Globus pallidus (tissue), 1 donor: ENCODE data around the gene BET1L.
A peak's percentile ranks its signal among the peaks of the same experiment; 100 is the strongest.
"Not testable (repeated sequence)": the region's sequence is repeated elsewhere in the genome, so short reads cannot be mapped to it uniquely, and the experiment has no call there.

Experiments
- DNase-seq: peaks from one replicate; pipeline ENCODE4 v3.0.0-alpha.2; 2015; ENCODE audit warnings: low spot score

The BET1L gene, protein sequence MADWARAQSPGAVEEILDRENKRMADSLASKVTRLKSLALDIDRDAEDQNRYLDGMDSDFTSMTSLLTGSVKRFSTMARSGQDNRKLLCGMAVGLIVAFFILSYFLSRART

DNA sequence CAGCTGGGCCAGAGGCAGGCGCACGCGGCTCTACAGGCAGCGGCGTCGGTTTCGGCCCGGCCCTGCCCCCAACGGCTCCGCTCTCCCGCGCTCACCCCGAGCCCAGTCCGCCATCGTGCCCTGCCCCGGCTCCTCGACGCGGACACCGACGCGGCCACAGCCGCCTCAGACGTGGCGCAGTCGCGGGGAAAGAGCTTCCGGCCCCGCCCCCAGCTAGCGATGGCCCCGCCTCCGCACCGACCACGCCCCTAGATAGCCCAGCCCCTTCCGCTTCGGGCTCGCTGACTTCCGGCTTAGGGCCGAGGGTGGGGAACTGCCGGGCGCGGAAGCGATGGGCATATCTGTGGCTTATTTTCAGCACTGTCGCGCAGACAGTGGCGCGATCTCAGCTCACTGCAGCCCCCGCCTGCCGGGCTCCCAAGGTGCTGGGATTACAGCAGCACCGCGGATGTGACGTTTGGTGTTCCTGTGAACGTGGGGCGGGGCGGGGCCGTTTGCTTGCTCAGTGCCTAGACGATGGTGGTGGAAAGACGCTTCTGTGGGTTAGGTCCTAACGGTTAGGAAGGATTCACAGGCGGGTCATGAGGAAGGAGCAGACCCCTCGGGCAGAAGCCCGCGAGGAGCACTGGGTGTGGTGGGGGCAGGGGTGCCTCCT is at the start of gene BET1L, which contains the start of gene RIC8A:
BET1L (minus strand) TSS at position 192 of the 655 bp plus-strand sequence; CDS start at position 114, 78 bp downstream.
RIC8A (plus strand) TSS at position 501 of the 655 bp plus-strand sequence. CDS start 1,147 bp downstream, outside the sequence.
- peak; percentile 97 for DNase-seq

DNA sequence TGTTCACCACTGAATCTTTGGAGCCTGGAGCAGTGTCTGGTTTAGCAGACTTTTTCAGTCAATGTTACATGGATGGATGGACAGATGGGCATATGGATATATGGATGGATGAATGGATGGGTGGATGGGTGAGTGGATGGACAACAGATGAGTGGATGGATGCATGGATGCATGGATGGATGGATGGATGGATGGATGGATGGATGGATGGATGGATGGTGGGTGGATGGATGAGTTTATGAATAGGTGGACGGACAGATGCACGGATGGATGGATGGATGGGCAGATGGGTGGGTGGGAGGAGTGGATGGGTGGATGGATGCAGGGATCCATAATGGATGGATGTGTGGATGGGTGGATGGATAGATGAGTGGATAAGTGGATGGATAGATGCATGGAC is 48.6 kb upstream of the BET1L start:
- no peak for DNase-seq

DNA sequence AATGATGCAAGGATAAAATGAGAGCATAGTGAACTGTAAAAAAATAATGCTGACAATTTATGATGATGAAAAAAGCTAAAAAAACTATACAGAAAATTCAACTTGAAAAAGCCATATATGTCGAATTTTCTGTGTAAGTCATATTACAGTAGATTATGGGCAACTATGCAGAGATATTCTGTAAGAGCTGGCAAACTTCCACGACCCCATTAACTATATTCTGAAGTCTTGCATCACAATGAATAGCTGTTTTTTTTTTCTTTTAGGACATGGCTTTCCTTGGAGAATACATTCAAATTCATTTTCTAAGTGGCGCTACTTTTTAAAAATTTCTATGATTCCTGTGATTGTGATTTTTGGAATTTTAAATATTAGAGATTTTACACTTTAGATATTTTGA is 48.0 kb upstream of the BET1L start:
- DNase-seq = no peak

DNA sequence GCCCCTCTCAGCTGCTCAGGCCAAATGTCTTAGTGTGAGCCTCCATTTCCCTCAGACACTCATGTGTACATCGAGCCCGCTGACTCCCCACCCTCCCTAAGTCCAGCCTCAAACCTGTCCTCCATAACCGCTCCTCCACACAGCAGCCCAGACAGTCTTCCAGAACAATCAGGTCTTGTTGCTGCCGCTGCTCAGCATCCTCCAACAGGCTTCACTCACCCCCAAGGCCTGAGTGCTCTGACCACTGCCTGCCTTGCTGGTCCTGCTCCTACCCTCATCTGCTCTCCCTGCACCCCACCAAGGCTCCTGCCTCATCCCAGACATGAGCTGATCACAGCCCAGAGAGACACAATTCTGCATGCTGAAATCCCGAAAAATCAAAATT is 46.7 kb upstream of the BET1L start:
- no peak for DNase-seq

DNA sequence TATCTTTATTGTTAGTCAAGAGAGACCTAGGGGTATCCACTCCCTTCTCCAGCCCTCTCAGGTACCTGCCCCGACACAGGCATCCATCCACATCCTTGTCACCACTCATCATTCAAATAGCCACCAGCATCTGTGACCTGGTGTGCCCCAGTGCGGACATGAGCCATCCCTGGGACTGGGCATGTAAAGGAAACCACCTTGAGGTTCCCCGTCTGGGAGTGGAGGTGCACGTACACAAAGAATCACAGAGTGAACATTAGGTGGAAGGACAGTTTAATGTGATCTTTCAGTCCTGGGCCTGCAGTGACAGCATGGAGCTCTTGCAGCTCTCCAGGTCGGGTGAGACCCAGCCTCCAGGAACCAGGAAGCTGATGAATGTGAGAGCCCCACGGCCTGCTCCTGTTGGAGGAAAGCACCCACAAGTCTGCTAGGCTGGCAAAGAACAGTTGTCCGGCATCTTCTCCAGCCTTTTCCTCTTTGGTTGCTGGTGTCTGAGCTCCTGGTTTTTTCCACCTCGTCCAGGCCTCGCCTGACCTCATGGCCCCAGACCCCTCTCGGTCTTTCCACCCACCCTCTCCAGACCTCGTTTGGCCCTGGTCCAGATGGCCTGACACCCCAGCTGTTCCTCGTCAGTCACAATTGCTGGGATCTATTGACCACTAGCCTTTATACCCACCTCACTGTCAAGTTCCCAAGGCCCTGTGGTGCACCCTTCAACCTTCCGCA is 46.1 kb upstream of the BET1L start:
- DNase-seq = no peak

DNA sequence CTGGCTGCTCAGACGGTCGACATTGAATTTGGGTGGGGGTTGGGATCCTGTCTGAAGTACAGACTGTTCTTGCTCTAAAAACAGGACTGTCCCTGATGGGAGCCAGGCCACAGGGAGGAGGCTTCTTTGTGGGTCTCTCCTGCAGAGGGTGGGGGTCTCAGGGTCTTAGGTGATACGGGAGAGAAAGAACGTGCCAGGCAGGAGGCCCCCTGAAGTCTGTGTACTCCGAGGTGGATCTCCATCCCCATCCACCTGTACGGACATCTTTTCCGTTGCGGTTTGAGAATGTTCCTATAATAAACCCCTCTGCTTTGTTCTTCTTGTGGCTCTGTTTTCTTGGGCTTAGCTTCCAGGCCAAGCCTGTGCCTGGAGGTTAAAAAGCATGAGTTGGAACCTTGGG is 45.5 kb upstream of the BET1L start:
- DNase-seq = no peak

DNA sequence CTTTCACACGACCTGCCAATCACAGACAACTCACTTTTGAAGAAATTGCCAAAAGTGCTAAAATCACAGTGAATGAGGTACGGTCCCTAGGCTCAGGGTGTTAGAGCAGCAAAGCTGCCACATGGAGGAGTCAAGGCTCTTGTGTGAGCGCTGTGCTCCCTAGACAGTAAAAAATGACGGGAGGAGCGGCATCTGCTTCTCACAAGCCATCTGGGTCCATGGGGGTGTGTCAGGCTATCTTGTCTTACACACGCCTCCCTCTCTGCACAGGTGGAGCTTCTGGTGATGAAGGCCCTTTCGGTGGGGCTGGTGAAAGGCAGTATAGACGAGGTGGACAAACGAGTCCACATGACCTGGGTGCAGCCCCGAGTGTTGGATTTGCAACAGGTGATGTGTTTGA is 44.4 kb upstream of the BET1L start:
- no peak for DNase-seq

DNA sequence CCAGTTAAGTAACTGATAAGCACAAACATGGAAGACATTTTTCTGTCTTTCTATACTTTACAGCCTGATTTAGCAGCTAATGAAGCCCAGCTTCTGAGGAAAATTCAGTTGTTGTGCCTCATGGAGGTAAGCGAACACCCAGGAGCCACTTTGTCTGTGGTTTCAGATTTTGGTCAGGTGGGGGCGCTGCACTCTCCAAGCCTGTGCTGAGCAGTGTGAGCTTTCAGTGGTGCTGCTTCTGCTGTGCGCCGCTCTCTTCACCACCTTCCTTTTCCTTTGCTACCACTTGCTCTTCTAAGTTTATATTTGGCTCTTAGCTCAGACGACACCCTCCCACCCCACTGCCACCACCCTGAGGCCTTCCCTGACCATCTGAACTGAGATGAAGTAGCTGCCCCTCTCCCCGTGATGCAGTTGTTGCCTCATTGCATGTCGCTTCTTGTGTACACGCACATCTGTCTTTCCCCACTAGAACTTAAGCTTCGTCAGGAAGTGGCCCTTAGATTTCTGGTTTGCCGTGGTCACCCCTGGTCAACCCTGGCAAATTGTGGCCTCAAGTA is 43.6 kb upstream of the BET1L start:
- no peak for DNase-seq

DNA sequence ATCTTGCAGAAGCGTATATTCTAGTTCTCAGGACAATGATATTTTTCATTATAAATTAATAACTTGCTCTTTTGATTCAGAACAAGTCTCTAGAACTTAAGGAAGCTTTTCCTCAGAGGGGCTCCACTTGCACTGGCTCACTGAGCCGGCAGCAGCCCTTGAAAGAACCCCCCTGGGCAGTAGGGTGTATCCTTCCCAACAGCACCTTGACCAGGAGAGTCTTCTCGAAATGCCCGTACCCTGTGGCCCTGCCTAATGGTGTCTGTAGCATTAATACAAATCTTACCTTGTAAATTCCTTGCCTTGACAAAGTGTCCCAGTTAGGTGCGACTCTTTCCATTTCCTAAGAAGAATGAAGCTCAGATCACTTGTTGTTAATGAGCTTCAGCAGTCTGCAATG is 43.1 kb upstream of the BET1L start:
- no peak for DNase-seq

DNA sequence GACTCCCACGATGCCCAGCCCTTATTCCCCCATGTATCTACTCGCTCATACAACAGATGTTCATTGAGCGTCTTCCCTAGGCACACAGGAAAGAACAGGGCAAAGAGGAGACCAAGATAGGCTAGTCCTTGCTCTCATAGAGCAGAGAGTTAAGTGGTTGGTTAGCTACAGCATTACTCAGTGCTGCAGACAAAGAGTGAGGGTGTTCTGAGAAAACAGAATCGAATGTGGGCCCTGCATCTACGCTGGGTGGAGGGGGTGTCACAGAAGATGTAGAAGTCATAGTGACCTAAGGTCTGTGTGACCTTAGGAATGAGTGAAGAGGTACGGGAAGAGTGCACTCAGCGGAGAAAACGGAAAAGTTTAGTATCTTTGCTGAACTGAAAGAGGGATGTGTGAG is 41.9 kb upstream of the BET1L start:
- DNase-seq = no peak

DNA sequence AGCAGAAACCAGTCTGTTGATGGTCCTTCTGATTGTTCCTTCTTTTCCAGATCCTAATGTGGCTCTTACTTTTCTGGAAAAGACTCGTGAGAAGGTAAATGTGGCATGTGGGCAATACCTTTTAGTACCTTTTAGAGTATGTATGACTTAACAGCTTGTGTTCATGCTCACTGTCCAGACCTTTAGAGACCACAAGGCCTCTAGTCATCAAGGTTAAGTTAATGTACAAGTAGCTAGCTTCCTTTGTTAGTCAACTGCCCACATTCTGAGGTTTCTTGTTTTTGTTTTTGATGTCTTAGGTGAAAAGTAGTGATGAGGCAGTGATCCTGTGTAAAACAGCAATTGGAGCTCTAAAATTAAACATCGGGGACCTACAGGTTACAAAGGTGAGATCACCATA is 37.2 kb upstream of the BET1L start:
- DNase-seq = no peak

DNA sequence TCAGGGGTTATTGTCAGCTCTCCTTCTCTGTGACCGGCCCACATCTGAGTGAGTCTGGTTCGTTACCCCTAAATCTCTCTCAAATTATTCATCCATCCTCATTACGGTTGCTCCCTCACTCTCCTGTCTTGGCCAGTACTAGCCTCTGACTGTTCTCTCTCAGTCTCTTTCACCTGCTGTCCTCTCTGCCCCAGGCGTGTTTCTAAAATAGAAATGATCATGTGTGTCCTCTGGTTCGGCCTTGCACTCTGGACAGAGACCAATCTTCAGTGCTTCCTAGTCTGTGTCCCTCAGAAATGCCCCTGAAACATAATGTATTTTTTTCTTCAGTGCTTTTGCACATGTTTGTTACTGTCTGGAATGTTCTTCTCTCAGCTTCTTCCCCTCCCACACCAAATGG is 34.4 kb upstream of the BET1L start:
- no peak for DNase-seq

DNA sequence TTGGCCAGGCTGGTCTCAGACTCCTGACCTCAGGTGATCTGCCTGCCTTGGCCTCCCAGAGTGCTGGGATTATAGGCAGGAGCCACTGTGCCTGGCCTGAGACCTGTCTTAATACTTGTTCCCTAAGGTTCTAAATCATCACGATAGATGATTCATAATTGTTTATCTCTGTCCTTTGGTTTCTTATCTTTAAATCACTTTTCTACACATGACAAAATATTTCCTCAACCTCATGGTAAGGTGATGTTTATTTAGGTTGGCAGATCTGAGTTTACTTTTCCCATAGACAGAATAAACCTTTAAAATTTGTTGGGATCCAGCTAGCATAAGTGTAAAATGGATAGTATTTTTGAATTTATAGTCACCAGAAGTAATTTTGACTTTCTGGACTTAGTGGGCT is 33.1 kb upstream of the BET1L start:
- no peak for DNase-seq

DNA sequence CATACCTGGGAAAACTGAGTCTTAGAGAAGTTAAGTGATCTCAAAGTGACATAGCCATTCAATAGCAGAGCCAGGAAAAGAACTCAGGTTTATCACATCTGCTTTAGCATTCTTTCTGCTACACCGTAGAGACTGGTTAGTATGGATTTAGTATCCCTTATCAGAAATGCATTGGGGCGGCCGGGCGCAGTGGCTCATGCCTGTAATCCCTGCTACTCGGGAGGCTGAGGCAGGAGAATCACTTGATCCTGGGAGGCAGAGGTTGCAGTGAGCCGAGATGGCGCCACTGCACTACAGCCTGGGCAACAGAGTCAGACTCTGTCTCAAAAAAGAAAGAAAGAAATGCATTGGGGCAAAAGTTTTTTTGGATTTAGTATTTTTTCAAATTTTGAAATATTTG is 31.1 kb upstream of the BET1L start:
- not testable (repeated sequence) for DNase-seq

DNA sequence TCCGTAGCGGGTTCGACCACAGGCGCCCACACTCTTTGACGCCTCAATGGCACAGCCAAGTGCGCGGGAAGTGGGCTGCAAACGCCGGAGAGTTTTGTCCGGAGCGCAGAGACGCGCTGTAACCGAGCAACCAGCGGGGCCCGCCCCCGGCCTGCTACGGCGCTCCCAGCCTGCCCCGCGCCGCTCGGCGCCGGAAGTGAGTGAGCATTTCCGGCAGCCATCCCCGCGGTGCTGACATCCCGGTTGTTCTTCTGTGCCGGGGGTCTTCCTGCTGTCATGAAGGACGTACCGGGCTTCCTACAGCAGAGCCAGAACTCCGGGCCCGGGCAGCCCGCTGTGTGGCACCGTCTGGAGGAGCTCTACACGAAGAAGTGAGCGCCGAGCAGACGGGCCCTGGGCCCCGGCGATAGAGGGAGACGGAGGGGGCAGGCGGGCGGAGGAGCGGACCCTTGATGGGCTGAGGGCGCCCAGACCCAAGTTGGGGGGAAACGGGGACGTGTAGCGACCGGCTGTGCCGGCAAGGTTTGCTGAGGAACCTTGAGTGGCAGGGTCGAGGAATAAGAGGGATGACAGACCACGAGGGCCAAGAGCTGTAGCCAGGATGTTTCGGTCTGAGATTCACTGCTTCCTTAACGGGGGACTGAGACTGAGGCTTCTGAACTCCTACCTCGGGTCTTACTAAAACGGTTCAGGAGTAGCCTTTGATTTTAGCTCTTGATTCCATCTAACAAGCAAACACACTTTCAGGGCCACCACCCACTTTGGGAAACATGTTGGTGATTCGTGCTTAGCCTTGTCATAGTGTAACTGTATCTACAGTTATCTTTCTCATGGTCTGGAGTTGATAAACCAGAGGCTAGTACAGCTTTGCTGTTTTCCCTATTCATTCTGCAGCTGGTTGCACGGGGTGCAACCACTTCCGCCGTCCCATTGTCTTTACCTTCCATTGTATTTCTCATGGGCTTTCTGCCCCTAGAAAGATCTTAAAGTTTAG is 29.9 kb upstream of the BET1L start, which contains the start of gene PSMD13:
PSMD13 (plus strand) TSS at position 203 of the 994 bp plus-strand sequence; CDS start at position 277, 74 bp downstream.
- DNase-seq = peak; percentile 79

DNA sequence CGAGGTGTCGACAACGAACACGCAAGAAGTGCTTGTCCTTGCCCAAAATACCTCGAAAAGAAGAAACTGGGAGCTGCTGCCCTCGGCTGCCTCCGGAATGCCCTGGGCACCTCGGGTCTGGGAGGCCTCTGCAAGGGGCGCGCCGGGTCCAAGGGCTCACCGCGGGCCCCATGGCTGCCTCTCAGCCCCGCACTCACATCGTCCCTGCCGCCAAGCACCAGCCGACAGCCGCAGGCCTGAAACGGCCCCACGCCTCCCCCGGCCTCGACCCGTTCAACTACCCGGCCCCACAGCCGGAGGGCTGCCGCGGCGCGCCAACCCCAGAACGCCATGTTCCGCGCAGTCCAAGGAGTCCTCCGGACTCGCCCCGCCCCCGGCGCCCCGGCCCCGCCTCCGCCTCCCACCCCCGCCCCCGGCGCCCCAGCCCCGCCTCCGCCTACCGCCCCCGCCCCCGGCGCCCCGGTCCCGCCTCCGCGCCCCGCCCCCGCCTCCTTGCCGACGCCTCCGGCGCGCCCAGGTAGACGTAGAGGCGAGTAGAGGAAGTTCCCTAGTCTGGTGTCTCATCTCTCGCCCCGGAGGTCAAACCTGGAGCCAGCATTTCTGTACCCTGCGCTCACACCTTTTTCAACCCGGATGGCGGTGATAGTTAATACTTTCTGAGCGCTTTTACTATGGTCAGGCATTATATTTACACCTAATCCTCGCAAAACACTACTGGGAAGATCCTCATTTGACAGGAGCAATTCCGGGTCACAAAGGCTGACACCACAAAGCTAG is 29.0 kb upstream of the BET1L start, which contains the start of gene SIRT3:
SIRT3 (minus strand) TSS at position 346 of the 777 bp plus-strand sequence; CDS start at position 332, 14 bp downstream.
- DNase-seq = peak; percentile 67

DNA sequence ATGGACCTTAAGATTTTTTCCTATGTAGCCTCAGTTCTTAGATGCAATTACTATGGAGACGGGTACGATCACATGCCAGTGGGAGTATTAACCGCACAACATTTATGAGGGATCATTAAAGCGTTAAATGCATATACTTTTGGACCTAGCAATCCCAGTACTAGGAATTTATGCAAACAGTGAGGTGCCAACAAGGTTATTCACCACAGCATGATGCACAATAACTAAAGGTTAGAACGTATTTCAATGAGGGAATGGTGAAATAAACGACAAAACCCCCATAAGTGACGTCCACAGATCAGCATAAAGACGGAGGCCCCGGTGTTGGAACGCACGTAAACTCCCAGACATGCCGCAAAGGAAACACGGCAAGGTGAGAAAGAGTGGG is 28.4 kb upstream of the BET1L start:
- DNase-seq = no peak

DNA sequence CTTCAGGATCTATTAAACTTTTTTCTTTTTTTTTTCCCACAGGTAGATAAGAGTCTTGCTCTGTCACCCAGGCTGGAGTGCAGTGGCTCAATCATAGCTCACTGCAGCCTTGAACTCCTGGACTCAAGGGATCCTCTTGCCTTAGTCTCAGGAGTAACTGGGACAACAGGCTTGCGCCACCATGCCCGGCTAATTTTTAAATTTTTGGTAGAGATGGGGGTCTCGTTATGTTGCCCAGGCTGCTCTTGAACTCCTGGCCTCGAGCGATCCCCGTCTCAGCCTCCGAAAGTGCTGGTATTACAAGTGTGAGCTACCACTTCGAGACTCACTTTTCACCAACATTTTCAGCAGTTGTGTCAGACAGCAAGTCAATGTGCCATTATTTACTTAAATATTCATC is 28.0 kb upstream of the BET1L start:
- no peak for DNase-seq

DNA sequence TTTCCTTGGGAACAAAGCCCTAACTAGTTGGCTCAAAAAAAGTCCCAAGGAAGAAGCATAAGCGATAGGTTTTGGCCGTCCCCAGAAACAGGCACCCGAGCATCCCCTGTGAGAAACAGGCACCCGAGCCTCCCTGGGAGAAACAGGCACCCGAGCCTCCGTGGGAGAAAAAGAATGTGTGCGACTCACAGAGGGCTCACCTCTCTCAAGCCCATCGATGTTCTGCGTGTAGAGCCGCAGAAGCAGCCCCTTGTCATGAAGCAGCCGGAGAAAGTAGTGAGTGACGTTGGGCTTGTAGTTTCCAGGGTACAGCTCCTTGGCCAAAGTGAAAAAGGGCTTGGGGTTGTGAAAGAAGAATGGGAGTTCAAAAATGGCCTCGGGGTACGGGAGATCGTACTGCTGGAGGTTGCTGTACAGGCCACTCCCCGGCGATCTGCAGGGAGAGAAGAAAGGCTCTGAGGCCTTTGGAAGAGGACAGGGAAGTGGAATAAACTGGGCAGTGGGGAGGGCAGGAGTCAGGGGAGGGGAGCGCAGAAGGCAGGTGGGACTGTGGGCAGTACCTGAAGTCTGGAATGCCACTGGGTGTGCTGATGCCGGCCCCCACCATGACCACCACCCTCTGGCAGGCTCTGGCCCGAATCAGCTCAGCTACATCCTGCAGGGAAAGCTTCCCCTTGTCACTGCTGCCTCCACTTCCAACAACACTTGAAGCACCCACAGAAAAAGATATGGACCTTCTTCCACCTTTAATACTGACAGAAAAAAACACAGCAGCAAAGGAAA is 25.8 kb upstream of the BET1L start:
- DNase-seq = no peak

DNA sequence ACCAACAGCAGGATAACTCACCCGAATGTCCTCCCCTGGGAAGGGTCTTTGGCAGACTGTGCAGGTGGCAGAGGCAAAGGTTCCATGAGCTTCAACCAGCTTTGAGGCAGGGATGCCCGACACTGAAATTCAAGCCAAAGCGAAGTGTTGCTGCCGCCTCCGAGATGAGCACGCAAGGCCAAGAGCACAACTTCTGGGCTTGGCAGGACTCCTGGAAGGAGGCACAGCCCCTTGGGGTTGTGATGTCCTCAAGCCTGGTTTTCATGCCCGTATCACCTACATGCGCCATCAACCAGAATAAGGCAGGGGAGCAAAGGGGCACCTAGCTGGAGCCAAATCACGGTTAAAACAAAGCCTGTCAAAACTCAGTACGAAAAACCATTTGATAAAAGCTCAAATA is 23.2 kb upstream of the BET1L start:
- DNase-seq = no peak
